NCI-H1436 treated with DMSO at 0.1 percent for 48 hours (cell line): ENCODE results near the gene ANKIB1.
A peak's percentile ranks its signal among the peaks of the same experiment; 100 is the strongest.
"Not testable (repeated sequence)": the region's sequence is repeated elsewhere in the genome, so short reads cannot be mapped to it uniquely, and the experiment has no call there.

Experiments used
- DNase-seq: peaks from one replicate; lab custom pipeline; 2025; lab: John Stamatoyannopoulos, UW

Gene ANKIB1

DNA sequence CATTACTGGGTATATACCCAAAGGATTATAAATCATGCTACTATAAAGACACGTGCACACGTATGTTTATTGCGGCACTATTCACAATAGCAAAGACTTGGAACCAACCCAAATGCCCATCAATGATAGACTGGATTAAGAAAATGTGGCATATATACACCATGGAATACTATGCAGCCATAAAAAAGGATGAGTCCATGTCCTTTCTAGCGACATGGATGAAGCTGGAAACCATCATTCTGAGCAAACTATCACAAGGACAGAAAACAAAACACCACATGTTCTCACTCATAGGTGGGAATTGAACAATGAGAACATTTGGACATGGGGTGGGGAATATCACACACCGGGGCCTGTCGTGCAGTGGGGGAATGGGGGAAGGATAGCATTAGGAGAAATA, 164.4 kb downstream of the ANKIB1 start:
- DNase-seq: not testable (repeated sequence)

DNA sequence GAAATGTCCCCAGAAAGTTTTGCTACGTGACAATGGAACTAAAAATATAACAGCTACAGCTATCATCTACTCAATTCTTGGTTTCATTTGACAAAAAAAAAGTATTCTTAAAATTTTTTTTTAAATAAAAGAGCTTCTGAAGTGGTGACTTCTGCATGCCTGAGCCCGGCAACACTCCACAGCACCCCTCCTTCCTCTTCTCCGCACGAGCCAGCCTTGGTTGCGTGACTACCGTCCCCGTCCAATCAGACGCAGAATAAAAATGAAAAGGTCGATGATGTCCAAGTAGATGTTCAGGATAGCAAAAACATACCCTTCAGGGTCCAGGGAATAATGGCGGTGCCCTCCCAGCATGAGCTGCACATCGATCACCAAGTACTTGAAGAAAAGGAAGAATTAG, 167.0 kb downstream of the ANKIB1 start:
- DNase-seq: no peak

DNA sequence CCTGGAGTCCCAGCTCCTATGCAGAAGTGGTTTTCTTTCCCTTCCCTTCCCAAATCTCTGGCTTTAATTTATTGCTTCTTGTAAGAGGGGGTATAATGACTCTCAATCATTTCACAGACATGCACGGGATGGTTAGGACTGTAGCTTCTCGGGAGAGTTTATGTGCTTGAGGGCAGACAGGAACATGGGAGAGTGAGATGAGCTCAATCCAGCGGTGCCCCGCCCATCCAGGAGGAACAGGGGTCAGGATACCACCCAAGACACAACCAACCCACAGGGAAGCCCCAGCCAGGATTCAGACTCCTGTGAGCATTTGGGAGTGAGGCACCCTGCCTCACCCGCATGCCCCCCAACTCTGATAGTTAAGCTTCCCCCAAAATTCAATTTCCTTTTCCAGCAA, 167.8 kb downstream of the ANKIB1 start:
- no peak for DNase-seq

DNA sequence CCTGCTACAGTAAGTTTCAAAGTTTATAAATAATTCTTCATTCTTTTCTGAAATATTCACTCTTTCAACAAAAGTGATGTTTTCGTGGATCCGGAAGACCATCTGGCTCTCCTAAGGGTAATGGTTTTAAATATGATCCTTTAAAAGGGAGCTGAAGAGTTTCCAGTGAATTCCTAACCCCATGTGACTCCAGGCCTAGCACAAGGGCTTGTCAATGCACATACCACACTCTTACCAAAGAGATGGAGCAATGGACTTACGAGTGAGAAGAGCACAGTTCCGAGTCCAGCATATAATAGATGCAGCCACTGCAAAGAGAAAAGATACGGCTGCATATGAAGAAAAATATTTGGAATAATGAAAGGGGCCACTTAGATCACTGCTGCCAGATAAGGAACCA, 169.5 kb downstream of the ANKIB1 start:
- no peak for DNase-seq

DNA sequence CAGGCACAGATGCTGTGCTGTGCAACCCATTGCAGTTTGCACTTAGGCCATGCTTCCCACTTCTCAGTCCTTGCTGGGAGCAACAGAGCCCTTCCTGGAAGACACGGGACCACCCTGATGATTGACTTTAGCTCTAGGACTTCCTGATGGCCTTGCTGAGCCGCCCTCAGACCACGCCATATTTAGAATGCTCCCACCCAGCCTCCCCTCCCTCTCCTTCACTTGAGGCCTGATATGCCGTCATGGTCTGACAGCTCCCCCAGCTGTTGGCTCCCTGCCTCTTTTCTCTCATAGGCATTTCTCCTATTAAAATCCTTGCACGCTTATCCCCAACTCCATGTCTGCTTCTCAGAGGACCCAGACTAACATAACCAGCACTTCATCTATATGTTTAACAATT, 172.1 kb downstream of the ANKIB1 start:
- DNase-seq: no peak

DNA sequence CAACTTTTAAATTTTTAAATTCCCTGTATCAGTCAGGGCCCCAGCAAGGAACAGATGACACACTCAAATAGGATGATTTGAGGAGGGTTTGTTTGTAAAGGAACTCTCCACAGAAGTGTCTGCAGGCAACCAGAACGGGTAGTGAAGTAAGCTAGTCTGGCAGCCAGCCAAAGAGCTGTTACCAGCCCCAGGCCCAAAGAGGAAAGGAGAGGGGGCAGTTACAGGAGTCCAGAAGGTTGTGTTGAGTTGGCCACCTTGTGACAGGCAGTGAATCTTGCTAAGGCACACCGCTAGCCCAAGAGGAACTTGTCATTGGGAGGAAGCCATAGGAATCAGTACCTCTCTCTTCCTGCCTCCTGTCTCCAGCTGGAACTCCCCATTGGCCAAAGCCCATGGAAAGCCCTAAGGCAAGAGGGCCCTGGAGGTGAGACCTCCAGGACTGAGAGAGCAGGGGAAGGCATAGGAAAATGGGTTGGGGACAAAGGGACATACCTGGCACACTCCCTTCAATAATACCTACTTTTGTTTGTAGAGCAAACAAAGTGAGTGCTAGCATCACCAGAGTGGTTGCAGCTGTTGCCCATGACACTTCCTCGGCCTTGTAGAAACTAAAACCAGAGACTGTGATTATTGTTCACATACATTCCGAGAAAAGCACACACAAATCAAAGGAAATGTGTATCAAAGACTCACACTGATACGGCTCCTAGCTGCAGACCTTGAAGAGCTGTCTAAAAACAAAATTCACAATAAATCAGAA, 176.1 kb downstream of the ANKIB1 start:
- no peak for DNase-seq

DNA sequence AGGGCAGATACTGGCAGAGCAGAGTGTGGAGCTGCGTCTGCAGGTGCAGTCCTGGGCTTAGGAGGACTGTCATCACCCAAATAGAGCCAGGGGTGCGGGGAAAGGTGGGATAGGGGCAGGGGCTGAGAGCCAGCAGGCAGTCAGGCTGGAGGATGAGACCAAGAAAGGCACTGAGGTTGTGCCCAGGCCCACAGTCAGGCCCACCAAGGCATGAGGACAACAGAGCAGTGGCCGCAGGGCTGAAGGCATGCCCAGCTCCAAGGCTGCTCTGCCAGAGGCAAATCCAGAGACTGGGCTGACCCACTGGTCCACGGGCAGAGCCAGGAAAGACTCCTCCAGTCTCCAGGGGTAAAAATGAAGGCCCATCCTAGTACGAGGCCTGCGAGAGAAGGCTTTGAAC, 177.2 kb downstream of the ANKIB1 start:
- no peak for DNase-seq

DNA sequence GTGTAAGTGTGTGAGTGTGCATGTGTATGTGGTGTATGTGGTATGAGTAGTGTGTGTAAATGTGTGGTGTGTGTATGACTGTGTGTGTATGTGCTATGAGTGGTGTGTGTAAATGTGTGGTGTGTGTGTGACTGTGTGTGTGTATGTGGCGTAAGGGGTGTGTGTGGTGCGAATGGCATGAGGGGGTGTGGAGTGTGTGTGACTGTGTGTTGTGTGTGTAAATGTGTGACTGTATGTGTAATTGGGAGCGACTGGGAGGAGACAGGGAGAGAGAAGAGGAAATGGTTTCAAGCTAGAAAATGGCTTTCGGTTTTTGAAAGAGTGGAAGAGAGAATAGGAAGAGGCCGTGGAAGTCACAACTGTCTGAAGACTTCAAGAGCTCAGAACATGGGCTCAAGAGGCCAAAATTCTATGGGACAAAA, 177.9 kb downstream of the ANKIB1 start:
- DNase-seq: no peak

DNA sequence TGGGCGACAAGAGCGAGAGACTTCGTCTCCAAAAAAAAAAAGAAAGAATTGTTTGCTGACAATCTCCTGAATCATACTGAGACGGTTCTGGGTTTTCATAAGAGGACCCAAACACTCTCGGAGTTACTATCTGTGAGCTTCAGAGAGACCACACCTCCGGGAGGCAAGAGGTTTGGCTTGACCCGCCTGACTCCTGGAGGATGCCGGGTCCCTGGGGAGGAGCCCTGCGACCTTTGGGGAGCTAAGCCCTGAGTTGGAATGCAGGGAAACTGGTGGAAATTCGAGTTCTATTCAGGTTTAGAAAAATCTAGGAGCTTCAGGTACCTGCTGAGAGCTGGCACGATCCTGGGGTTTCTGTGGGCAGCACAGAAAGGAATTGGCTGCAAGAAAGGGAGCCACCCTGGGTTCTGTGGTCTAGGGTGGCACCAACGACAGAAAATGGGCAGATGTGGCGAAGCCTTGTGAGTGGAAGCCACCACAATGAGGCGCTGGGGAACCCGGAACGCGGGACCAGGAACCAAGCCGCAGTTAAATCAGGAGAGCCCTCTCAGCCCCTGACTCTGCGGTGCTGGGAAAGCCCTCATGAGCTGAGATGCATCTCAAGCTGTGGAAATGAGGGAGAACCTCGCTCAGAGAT, 179.7 kb downstream of the ANKIB1 start:
- DNase-seq: no peak

DNA sequence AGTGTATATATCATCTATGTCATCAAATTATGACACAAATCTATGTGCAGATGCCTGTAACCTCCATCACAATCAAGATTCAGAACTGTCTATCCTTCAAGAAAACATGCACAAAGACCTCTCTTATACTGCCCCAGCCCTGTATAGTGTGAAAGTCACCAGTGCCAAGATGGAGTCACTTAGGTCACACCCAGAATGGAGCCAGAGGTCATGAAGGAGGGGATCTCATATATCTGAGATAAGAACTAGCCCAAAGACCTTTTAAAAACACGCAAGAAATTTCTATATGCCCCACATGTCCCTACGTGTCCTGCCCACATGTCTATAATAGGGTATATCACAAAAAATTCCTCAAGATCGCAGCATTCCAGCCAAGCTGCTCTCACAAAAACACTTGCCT, 181.4 kb downstream of the ANKIB1 start:
- no peak for DNase-seq

DNA sequence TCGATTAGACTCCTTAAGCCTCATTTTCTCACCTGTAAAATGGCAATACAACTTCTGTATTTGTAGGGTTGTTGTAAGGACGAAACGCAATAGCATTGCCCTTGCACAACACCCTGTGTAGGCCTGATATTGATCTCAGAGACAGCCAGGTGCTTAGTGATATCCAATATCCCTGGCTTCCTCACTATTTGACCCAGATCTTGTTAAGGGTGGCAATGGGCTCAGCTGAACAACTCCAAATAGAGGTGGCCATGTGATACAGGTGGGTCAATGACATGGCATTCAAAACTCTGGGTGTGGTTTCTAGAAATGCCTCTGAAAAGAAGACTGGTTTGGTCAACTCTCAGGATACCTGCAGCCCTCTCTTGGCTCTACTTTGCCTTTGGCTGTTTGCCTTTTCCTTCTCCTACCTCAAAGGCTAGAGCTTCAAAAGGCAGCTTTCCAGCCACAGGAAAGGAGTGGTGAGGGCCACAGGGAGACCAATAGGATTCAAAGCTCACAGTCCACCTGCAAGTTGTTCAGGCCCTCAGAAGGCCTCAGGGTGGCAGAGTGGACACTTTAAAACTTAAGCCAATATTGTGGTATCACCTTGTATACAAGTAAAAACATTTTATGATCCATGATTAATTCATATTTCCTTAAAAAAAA, 186.6 kb downstream of the ANKIB1 start:
- no peak for DNase-seq

DNA sequence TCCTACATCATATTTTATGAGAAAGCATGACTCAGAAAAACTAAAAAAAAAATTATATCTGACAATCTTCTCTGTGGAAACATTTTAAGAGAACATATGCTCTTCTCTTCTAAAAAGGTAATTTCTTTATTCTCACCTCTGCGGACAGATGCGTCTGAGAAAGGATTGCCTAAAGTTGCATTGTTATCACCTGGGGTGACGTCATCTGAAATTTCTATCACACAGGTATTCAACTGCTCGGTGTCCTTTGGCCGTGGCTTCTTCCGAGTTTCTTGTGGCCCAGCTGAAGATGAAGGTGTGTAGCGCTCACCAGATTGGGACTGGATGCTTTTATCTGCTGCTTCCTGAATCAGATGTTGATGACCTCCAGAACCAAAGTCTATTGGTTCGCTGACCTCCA, 187.2 kb downstream of the ANKIB1 start:
- DNase-seq: no peak

DNA sequence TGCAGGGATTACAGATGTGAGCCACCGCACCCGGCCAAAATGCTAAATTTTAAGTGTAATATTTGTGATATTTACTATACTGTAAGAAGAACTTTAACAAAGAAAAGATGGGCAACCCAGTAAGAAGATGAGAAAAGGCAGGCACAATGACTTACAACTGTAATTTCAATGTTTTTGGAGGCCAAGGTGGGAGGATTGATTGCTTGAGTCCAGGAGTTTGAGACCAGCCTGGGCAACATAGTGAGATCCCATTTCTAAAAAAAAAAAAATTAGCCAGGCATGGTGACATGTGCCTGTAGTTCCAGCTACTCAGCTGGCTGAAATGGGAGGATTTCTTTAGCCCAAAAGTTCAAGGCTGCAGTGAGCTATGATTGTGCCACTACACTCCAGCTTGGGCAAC, 189.8 kb downstream of the ANKIB1 start:
- DNase-seq: no peak

DNA sequence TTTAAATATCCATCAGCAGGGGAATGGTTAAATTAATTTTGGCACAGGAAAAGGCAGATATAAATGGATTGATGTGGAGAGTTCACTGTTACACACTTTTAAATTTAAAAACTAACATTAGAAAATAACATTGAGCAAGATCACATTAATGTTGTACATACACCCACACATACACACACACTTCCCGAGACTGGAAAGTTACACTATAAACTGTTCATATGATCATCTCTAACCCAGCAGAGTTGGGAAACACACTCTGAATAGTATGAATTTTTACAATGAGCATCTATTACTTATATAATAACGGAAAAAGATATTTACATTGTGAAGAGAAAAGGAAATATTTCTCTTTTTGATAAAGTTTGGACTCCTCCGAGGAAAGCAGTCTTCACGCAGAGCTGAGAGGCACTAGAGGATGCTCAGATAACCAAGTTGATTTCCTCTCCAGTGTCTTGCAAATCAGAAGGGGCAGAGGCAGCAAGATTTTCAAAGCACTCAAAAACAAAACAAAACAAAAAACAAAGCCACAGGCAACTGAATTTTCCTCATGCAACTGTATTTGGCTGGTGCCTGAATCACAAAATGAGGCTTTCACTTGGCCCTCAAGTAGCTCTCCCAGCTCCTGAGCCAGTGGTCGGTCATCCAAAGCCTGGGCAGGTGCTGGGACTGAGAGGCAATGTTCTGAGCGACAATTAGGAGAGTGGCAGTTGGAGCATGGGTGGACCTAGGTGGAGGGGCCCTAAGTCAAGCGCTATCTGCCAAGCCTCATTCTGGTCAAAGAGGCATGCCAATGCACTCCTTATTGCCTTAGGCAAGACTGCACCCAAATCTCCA, 191.1 kb downstream of the ANKIB1 start:
- no peak for DNase-seq

DNA sequence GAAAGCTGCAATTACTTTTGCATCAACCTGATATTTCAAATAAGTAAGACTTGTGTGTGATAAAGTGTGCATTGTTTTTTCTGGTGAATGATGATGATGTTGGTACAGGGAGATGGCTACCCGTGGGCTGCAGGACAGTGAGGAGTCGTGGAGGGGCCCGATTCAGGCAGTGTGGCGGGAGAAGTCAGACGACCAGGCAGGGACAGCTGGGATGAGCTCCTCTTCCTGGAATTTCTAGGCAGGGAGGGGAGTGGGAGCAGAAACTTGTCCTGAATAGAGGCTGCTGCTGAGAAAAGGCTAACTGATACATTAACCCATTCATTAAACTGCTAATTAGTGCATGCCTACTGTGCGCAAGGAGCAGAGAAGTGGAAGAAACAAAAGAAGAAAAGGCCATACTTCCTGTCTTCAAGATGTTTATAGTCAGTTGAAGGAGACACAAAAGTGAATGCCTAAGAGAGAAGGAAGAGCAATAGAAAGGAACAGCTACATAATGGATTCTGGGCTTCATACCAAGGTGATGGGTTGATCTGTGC, 192.2 kb downstream of the ANKIB1 start:
- DNase-seq: no peak

DNA sequence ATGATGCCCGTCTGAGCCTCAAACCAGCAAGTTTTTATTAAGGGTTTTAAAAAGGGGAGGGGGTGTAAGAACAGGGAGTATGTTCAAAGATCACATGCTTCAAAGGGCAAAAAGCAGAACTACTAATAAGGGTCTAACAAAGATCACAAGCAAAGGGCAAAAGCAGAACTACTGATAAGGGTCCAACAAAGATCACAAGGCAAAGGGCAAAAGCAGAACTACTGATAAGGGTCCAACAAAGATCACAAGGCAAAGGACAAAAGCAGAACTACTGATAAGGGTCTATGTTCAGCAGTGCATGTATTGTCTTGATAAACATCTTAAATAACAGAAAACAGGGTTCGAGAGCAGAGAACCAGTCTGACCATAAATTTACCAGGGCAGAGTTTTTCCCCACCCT, 196.9 kb downstream of the ANKIB1 start:
- not testable (repeated sequence) for DNase-seq

DNA sequence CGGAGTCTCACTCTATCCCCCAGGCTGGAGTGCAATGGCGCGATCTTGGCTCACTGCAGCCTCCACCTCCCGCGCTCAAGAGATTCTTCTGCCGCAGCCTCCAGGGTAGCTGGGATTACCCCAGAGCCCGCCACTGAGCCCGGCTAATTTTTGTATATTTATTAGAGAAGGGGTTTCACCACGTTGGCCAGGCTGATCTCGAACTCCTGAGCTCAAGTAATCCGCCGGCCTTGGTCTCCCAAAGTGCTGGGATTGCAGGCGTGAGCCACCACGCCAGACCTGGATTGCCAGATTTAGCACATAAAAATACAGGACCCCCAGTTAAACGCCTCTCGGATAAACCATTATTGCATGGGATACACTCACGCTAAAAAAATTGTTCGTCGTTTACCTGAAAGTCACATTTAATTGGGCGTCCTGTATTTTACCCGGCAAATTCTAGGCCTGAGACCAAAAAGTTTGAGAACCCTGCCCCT, 201.1 kb downstream of the ANKIB1 start:
- no peak for DNase-seq

DNA sequence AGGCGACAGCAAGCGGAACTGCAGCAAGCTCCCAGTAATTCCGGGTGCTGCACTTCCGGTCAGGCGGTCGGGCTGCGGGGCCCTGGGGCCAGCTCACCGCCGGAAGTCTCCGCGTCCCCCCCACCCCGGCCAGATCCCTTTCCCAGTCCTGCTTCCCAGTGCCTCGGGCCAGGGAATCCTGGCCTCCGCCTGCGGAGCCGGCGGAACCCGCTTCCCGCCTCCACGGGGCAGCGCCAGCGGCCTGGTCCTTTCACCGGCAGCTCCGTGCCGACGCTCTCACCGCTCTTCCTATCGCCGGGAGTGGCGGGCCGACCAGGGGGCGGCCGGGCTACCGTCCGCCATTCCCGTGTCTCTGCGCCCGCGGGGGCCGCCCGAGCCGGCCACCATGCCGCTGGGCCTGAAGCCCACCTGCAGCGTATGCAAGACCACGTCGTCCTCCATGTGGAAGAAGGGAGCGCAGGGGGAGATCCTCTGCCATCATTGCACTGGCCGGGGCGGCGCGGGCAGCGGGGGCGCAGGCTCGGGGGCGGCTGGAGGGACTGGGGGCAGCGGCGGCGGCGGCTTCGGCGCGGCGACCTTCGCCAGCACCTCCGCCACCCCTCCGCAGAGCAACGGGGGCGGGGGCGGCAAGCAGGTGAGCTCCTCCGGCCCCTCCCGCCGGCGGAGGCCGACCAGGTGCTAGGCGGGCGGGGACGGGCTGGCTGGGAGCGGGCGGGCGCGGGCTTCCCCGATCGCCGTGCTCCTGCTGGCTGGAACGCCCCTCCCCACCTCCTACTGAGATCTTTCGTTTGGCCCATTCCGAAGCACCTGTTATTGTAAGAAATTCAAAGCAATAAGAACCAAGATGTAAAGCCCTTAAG, 201.8 kb downstream of the ANKIB1 start, which contains the start of gene GATAD1:
GATAD1 (plus strand) TSS at position 138 of the 860 bp plus-strand sequence; CDS start at position 386, 248 bp downstream.
- DNase-seq: peak; percentile 13

DNA sequence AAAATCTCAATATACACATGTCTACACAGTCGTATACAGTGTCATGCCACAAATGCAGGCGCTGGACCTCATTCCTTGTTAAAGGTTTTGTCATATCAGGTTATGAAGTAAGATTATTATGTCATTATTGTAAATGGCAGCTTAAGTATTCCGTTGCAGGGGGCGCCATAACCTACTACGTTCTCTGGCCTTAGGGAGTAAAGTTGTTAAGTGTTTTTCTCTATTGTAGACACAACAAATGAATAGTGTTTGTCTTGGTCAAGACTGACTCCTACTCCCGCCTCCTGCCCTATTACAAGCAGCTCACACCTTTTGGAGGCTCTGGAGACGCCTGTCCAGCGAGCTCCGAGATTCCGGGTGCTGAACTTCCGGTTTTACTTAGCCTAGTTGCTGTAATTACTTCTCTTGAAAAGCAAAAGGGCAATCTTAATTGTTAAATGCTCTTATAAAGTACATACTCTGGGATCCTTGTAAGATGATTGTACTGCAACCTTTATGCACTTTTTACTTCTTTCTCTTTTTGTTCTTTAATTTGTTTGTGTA, 202.5 kb downstream of the ANKIB1 start:
- peak; percentile 15 for DNase-seq
